ENCODE data around the gene MOV10. TPM values are rescaled to one million over a fixed set of nuclear protein-coding genes. Genes with fewer than 3 reads are reported as not detected.
A peak's percentile ranks its signal among the peaks of the same experiment; 100 is the strongest.

The MOV10 gene, protein sequence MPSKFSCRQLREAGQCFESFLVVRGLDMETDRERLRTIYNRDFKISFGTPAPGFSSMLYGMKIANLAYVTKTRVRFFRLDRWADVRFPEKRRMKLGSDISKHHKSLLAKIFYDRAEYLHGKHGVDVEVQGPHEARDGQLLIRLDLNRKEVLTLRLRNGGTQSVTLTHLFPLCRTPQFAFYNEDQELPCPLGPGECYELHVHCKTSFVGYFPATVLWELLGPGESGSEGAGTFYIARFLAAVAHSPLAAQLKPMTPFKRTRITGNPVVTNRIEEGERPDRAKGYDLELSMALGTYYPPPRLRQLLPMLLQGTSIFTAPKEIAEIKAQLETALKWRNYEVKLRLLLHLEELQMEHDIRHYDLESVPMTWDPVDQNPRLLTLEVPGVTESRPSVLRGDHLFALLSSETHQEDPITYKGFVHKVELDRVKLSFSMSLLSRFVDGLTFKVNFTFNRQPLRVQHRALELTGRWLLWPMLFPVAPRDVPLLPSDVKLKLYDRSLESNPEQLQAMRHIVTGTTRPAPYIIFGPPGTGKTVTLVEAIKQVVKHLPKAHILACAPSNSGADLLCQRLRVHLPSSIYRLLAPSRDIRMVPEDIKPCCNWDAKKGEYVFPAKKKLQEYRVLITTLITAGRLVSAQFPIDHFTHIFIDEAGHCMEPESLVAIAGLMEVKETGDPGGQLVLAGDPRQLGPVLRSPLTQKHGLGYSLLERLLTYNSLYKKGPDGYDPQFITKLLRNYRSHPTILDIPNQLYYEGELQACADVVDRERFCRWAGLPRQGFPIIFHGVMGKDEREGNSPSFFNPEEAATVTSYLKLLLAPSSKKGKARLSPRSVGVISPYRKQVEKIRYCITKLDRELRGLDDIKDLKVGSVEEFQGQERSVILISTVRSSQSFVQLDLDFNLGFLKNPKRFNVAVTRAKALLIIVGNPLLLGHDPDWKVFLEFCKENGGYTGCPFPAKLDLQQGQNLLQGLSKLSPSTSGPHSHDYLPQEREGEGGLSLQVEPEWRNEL
- total RNA-seq (10 to 100 TPM; 80.6 to 89.3 TPM), total RNA-seq (11.2 to 191 (median 75.8) reads per million in 172 experiments)
- 43.3 TPM for polyA plus RNA-seq (2013, experiment 1 of 2)
- polyA plus RNA-seq (2013, experiment 2 of 2) = 46.8 TPM

DNA sequence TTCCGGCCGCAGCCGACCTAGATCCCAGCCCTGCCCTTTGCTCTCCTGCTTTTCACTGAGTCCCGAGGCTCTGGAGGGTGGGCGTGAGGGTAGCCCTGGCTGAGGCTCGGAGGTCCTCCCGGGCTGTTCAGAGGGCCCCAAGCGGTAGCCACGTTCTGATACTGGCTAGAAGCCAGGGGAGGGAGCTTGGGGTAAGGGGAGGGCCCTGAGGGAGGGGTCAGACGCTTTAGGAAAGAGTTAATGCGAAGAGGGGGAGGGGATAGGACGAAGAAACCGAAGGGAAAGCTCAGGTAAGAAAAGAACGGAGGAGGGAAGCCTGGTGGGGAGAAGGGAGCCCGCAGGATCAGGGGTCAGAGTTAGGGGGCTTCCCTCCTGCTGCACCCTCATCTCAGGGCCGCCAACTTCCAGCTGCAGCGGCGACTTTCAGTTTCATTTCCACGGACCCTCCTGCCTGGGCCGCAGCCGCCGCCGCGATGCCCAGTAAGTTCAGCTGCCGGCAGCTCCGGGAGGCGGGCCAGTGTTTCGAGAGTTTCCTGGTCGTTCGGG, at the start of gene MOV10:
TSS of gene MOV10 (plus strand) at position 220 of the 546 bp plus-strand sequence. CDS start at position 474, 254 bp downstream.
- peaks cover 69% of the 10 kb centered on the region for H3K4me1 Mint-ChIP-seq (ENCODE audit: low read depth)
- ATAC-seq (ENCODE audit: poor library complexity) = peak; percentile 55
- Histone ChIP-seq H3K4me1 (ENCODE audit: insufficient read depth, low read length) (peaks cover 22% of the 10 kb centered on the region), H3K27me3 (ENCODE audit: control insufficient read depth in 1 of 2, insufficient read depth in 2 of 2, low read length in 2 of 2) (no peaks in the 10 kb centered on the region), H3K36me3 (ENCODE audit: insufficient read depth, low read length) (peaks cover 17% of the 10 kb centered on the region), H3K9me3 (ENCODE audit: control insufficient read depth in 1 of 2, insufficient read depth in 1 of 2, low read length in 2 of 2) (no peaks in the 10 kb centered on the region), H3K27ac (ENCODE audit: low read depth in 1 of 2, low read length in 2 of 2) (peak within 1 kb of the TSS; percentile 38 to 68), H3K4me3 (ENCODE audit: low read length) (peak within 1 kb of the TSS; percentile 93)
- peak within 1 kb of the TSS; percentile 98 for H3K4me3 Mint-ChIP-seq
- peaks cover 40% of the 10 kb centered on the region for H3K36me3 Mint-ChIP-seq (ENCODE audit: low read depth)
- ChIA-PET POLR2A (interaction anchor here (0.8 to 4.7 kb wide), 16 partner anchors 9 to 399 kb away, joined by 3 to 134 read pairs (median 5); partner anchors contain the start of genes CAPZA1, LRIG2, PPM1J and RHOC), CTCF (interaction anchor here (0.6 to 2.7 kb wide), 14 partner anchors 14 to 398 kb away, joined by 3 to 12 read pairs (median 4); partner anchors contain the start of genes CAPZA1, LRIG2 and PPM1J)
- no peaks in the 10 kb centered on the region for H3K9me3 Mint-ChIP-seq
- no peaks in the 10 kb centered on the region for H3K27me3 Mint-ChIP-seq
- peak; percentile 31 to 80 (median 42) for DNase-seq
- TF ChIP-seq, protein P1, sequence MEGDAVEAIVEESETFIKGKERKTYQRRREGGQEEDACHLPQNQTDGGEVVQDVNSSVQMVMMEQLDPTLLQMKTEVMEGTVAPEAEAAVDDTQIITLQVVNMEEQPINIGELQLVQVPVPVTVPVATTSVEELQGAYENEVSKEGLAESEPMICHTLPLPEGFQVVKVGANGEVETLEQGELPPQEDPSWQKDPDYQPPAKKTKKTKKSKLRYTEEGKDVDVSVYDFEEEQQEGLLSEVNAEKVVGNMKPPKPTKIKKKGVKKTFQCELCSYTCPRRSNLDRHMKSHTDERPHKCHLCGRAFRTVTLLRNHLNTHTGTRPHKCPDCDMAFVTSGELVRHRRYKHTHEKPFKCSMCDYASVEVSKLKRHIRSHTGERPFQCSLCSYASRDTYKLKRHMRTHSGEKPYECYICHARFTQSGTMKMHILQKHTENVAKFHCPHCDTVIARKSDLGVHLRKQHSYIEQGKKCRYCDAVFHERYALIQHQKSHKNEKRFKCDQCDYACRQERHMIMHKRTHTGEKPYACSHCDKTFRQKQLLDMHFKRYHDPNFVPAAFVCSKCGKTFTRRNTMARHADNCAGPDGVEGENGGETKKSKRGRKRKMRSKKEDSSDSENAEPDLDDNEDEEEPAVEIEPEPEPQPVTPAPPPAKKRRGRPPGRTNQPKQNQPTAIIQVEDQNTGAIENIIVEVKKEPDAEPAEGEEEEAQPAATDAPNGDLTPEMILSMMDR (IDR thresholded peaks at IDR 0.05) = no peak
- H3K27ac Mint-ChIP-seq = peak within 1 kb of the TSS; percentile 65
- intact Hi-C loops (cut with DNase I, micrococcal nuclease) = loop anchor here (2.0 to 5.0 kb wide), 2 partner anchors 37 to 50 kb away; no protein-coding TSS in a partner anchor

DNA sequence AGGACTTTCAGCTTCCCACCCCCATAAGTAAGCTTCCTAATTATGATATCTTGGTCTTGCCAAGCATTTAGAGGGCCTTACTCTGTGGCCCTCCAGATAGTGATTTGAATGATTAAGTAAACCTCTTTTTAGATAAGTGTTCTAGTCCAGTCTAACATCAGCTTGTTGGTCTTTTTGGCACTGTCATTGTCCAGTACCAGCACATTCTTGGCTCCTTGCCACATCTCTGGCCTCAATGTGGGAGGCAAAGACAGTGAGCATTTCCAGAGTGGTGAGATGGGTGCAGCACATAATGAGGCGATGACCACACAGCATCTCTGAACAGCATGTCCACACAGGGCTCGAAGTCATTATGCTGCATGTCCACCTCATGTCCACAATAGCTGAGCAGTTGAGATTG, 48.8 kb upstream of the MOV10 start:
- Mint-ChIP-seq H3K4me1 (ENCODE audit: low read depth) (peaks cover 80% of the 10 kb centered on the region), H3K36me3 (ENCODE audit: low read depth) (peaks cover 73% of the 10 kb centered on the region), H3K4me3 (no peak overlapping the region), H3K27me3 (no peaks in the 10 kb centered on the region), H3K9me3 (no peaks in the 10 kb centered on the region), H3K27ac (peak overlapping the region; percentile 68)
- TF ChIP-seq, protein P1 (IDR thresholded peaks at IDR 0.05) = no peak
- ATAC-seq (ENCODE audit: poor library complexity) = no peak
- no peak overlapping the region for H3K27ac ChIP-seq (ENCODE audit: low read depth in 1 of 2, low read length in 2 of 2)
- H3K4me1 ChIP-seq (ENCODE audit: insufficient read depth, low read length) = peaks cover 60% of the 10 kb centered on the region
- no peaks in the 10 kb centered on the region for H3K9me3 ChIP-seq (ENCODE audit: control insufficient read depth in 1 of 2, insufficient read depth in 1 of 2, low read length in 2 of 2)
- ChIA-PET POLR2A (interaction anchor here (0.6 kb wide), 1 partner anchor 49 kb away, joined by 3 read pairs; the partner anchor contains the start of gene MOV10), CTCF (no interaction called here)
- intact Hi-C loops (cut with DNase I, micrococcal nuclease) = loop anchor here in 1 of 2 experiments (2.0 to 10.0 kb wide), 3 partner anchors 49 to 449 kb away; partner anchors contain the start of genes LRIG2, MOV10 and SLC16A1
- H3K4me3 ChIP-seq (ENCODE audit: low read length) = no peak overlapping the region
- H3K27me3 ChIP-seq (ENCODE audit: control insufficient read depth in 1 of 2, insufficient read depth in 2 of 2, low read length in 2 of 2) = no peaks in the 10 kb centered on the region
- DNase-seq = no peak
- peaks cover 34% of the 10 kb centered on the region for H3K36me3 ChIP-seq (ENCODE audit: insufficient read depth, low read length)
